Fibroblast of mammary gland (primary cell): Measurements from ENCODE around the gene SOST.

ENCODE experiments used
- DNase-seq: peaks from one replicate; pipeline ENCODE4 v3.0.0-alpha.2; 2010; ENCODE audit warnings: low read depth
- H3K4me3 ChIP-seq: 2 replicates; pipeline ENCODE4 v1.5.1; 2011; ENCODE audit warnings: low read depth, mild to moderate bottlenecking, low read length, moderate library complexity; ENCODE audit not compliant: control insufficient read depth
- CTCF ChIP-seq: conservative IDR thresholded peaks from 2 replicates; pipeline ENCODE4 v1.5.1; 2011; ENCODE audit warnings: low read depth, low read length, inconsistent platforms; ENCODE audit not compliant: control insufficient read depth, insufficient read depth

The SOST gene

GRCh38 chr17:43706235-43706634, 52.4 kb downstream of the SOST start:
- no peak for TF ChIP-seq CTCF
- H3K4me3 ChIP-seq, result no peak overlapping the region
- DNase-seq, result no peak
